ENCODE results near the gene PARPBP.
"Not testable (repeated sequence)": the region's sequence is repeated elsewhere in the genome, so short reads cannot be mapped to it uniquely, and the experiment has no call there.

Gene PARPBP

GRCh38 chr12:102116392-102116791 is 3.6 kb upstream of the PARPBP start:
- no peaks in the 10 kb centered on the region for H3K4me1 ChIP-seq (ENCODE audit: control insufficient read depth, low read depth, low read length)
- no peak overlapping the region for H3K4me2 ChIP-seq (ENCODE audit: low read length)
- no peak for DNase-seq
- no CpG with 5 or more reads among the region's 7 CpGs for WGBS (ENCODE audit: extremely low coverage, insufficient coverage, low lambda C conversion rate)
- H3K27me3 ChIP-seq (ENCODE audit: insufficient read depth, low read length, poor library complexity), result no peaks in the 10 kb centered on the region
- H4K8ac ChIP-seq (ENCODE audit: low read depth, low read length), result no peak overlapping the region
- H4K5ac ChIP-seq (ENCODE audit: low read length), result no peak overlapping the region
- peaks cover 8% of the 10 kb centered on the region for H3K79me2 ChIP-seq (ENCODE audit: control insufficient read depth, insufficient read depth, low read length)
- no peak overlapping the region for H3K4me3 ChIP-seq (ENCODE audit: low read length)
- no peak overlapping the region for H2BK120ac ChIP-seq (ENCODE audit: low read depth, low read length)
- no peak overlapping the region for H3K9ac ChIP-seq (ENCODE audit: low read length)
- no peak overlapping the region for H3K4ac ChIP-seq (ENCODE audit: low read depth, low read length)
- H3K36me3 ChIP-seq (ENCODE audit: control insufficient read depth, insufficient read depth, low read length), result no peaks in the 10 kb centered on the region
- no peak overlapping the region for H2AK5ac ChIP-seq (ENCODE audit: low read length)
- no peak overlapping the region for H2BK15ac ChIP-seq (replicated peaks; ENCODE audit: low read depth)
- no peak overlapping the region for H3K23ac ChIP-seq (ENCODE audit: low read length)
- no peak overlapping the region for H3K27ac ChIP-seq (ENCODE audit: low read depth, low read length)
- H3K18ac ChIP-seq (ENCODE audit: low read length), result no peak overlapping the region
- no peak overlapping the region for H2BK5ac ChIP-seq (ENCODE audit: low read length)
- peaks cover 8% of the 10 kb centered on the region for H3K79me1 ChIP-seq (ENCODE audit: low read length)
- no peak overlapping the region for H3K56ac ChIP-seq (ENCODE audit: low read length)

- no peaks in the 10 kb centered on the region for H3K4me1 ChIP-seq (ENCODE audit: control insufficient read depth, low read depth, low read length)
- no CpG with 5 or more reads among the region's 2 CpGs for WGBS (ENCODE audit: extremely low coverage, insufficient coverage, low lambda C conversion rate)
- no peak overlapping the region for H3K27ac ChIP-seq (ENCODE audit: low read depth, low read length)
- H4K8ac ChIP-seq (ENCODE audit: low read depth, low read length), result no peak overlapping the region
- peak overlapping the region; percentile 90 for H3K4me2 ChIP-seq (ENCODE audit: low read length)
- peaks cover 20% of the 10 kb centered on the region for H3K79me2 ChIP-seq (ENCODE audit: control insufficient read depth, insufficient read depth, low read length)
- H2BK15ac ChIP-seq (replicated peaks; ENCODE audit: low read depth), result no peak overlapping the region
- no peak overlapping the region for H2AK5ac ChIP-seq (ENCODE audit: low read length)
- H3K23ac ChIP-seq (ENCODE audit: low read length), result no peak overlapping the region
- H3K56ac ChIP-seq (ENCODE audit: low read length), result no peak overlapping the region
- DNase-seq, result no peak
- no peak overlapping the region for H4K5ac ChIP-seq (ENCODE audit: low read length)
- H3K79me1 ChIP-seq (ENCODE audit: low read length), result peaks cover 12% of the 10 kb centered on the region
- H3K4ac ChIP-seq (ENCODE audit: low read depth, low read length), result no peak overlapping the region
- no peaks in the 10 kb centered on the region for H3K27me3 ChIP-seq (ENCODE audit: insufficient read depth, low read length, poor library complexity)
- no peak overlapping the region for H2BK120ac ChIP-seq (ENCODE audit: low read depth, low read length)
- H2BK5ac ChIP-seq (ENCODE audit: low read length), result no peak overlapping the region
- H3K36me3 ChIP-seq (ENCODE audit: control insufficient read depth, insufficient read depth, low read length), result no peaks in the 10 kb centered on the region
- H3K4me3 ChIP-seq (ENCODE audit: low read length), result no peak overlapping the region
- H3K9ac ChIP-seq (ENCODE audit: low read length), result peak overlapping the region; percentile 95
- no peak overlapping the region for H3K18ac ChIP-seq (ENCODE audit: low read length)
These were observed 1.1 kb upstream of the PARPBP start for GRCh38 chr12:102118874-102119273.

- Histone ChIP-seq H2BK15ac (replicated peaks; ENCODE audit: low read depth) (no peak overlapping the region), H2BK120ac (ENCODE audit: low read depth, low read length) (no peak overlapping the region), H3K4me3 (ENCODE audit: low read length) (peak overlapping the region; percentile 94), H3K4me1 (ENCODE audit: control insufficient read depth, low read depth, low read length) (no peaks in the 10 kb centered on the region), H3K79me2 (ENCODE audit: control insufficient read depth, insufficient read depth, low read length) (peaks cover 22% of the 10 kb centered on the region), H3K27me3 (ENCODE audit: insufficient read depth, low read length, poor library complexity) (no peaks in the 10 kb centered on the region), H3K4ac (ENCODE audit: low read depth, low read length) (peak overlapping the region; percentile 36), H3K23ac (ENCODE audit: low read length) (no peak overlapping the region), H4K8ac (ENCODE audit: low read depth, low read length) (no peak overlapping the region), H4K5ac (ENCODE audit: low read length) (no peak overlapping the region), H3K27ac (ENCODE audit: low read depth, low read length) (peak overlapping the region; percentile 80), H2BK5ac (ENCODE audit: low read length) (no peak overlapping the region), H2AK5ac (ENCODE audit: low read length) (no peak overlapping the region), H3K36me3 (ENCODE audit: control insufficient read depth, insufficient read depth, low read length) (no peaks in the 10 kb centered on the region), H3K9ac (ENCODE audit: low read length) (peak overlapping the region; percentile 93), H3K79me1 (ENCODE audit: low read length) (peaks cover 15% of the 10 kb centered on the region), H3K18ac (ENCODE audit: low read length) (no peak overlapping the region), H3K56ac (ENCODE audit: low read length) (peak overlapping the region; percentile 95), H3K4me2 (ENCODE audit: low read length) (peak overlapping the region; percentile 49)
- no CpG with 5 or more reads among the region's 4 CpGs for WGBS (ENCODE audit: extremely low coverage, insufficient coverage, low lambda C conversion rate)
- DNase-seq, result no peak
These were observed 536 bp downstream of the PARPBP start for GRCh38 chr12:102120564-102120873.

GRCh38 chr12:102120886-102121285 is 903 bp downstream of the PARPBP start:
- peak overlapping the region; percentile 94 for H3K4me3 ChIP-seq (ENCODE audit: low read length)
- peak; percentile 63 for DNase-seq
- H3K4me1 ChIP-seq (ENCODE audit: control insufficient read depth, low read depth, low read length), result no peaks in the 10 kb centered on the region
- H3K18ac ChIP-seq (ENCODE audit: low read length), result no peak overlapping the region
- H3K56ac ChIP-seq (ENCODE audit: low read length), result peak overlapping the region; percentile 95
- WGBS (ENCODE audit: extremely low coverage, insufficient coverage, low lambda C conversion rate), result 100% methylated on average over 1 of the region's 4 CpGs
- no peak overlapping the region for H3K23ac ChIP-seq (ENCODE audit: low read length)
- peaks cover 15% of the 10 kb centered on the region for H3K79me1 ChIP-seq (ENCODE audit: low read length)
- H2BK120ac ChIP-seq (ENCODE audit: low read depth, low read length), result no peak overlapping the region
- no peak overlapping the region for H2BK15ac ChIP-seq (replicated peaks; ENCODE audit: low read depth)
- no peak overlapping the region for H2BK5ac ChIP-seq (ENCODE audit: low read length)
- peak overlapping the region; percentile 80 for H3K27ac ChIP-seq (ENCODE audit: low read depth, low read length)
- H3K4me2 ChIP-seq (ENCODE audit: low read length), result peak overlapping the region; percentile 49
- H3K79me2 ChIP-seq (ENCODE audit: control insufficient read depth, insufficient read depth, low read length), result peaks cover 22% of the 10 kb centered on the region
- H4K8ac ChIP-seq (ENCODE audit: low read depth, low read length), result no peak overlapping the region
- H2AK5ac ChIP-seq (ENCODE audit: low read length), result no peak overlapping the region
- H4K5ac ChIP-seq (ENCODE audit: low read length), result no peak overlapping the region
- H3K27me3 ChIP-seq (ENCODE audit: insufficient read depth, low read length, poor library complexity), result no peaks in the 10 kb centered on the region
- H3K36me3 ChIP-seq (ENCODE audit: control insufficient read depth, insufficient read depth, low read length), result no peaks in the 10 kb centered on the region
- H3K4ac ChIP-seq (ENCODE audit: low read depth, low read length), result no peak overlapping the region
- peak overlapping the region; percentile 93 for H3K9ac ChIP-seq (ENCODE audit: low read length)

GRCh38 chr12:102121328-102121727 is 1.3 kb downstream of the PARPBP start:
- not testable (repeated sequence) for H3K36me3 ChIP-seq (ENCODE audit: control insufficient read depth, insufficient read depth, low read length); H4K5ac ChIP-seq (ENCODE audit: low read length); H3K18ac ChIP-seq (ENCODE audit: low read length); H4K8ac ChIP-seq (ENCODE audit: low read depth, low read length); H3K4ac ChIP-seq (ENCODE audit: low read depth, low read length); H3K23ac ChIP-seq (ENCODE audit: low read length); H3K27me3 ChIP-seq (ENCODE audit: insufficient read depth, low read length, poor library complexity); H3K56ac ChIP-seq (ENCODE audit: low read length); H2BK5ac ChIP-seq (ENCODE audit: low read length); H3K4me3 ChIP-seq (ENCODE audit: low read length); H3K4me2 ChIP-seq (ENCODE audit: low read length); DNase-seq; H2BK120ac ChIP-seq (ENCODE audit: low read depth, low read length); H2AK5ac ChIP-seq (ENCODE audit: low read length); H3K4me1 ChIP-seq (ENCODE audit: control insufficient read depth, low read depth, low read length); H3K27ac ChIP-seq (ENCODE audit: low read depth, low read length); H2BK15ac ChIP-seq (replicated peaks; ENCODE audit: low read depth)
- Histone ChIP-seq H3K79me1 (ENCODE audit: low read length) (peaks cover 15% of the 10 kb centered on the region), H3K9ac (ENCODE audit: low read length) (peak overlapping the region; percentile 93), H3K79me2 (ENCODE audit: control insufficient read depth, insufficient read depth, low read length) (peaks cover 22% of the 10 kb centered on the region)
- no CpG with 5 or more reads among the region's 2 CpGs for WGBS (ENCODE audit: extremely low coverage, insufficient coverage, low lambda C conversion rate)

- H4K5ac ChIP-seq (ENCODE audit: low read length); H3K27ac ChIP-seq (ENCODE audit: low read depth, low read length); H3K4me2 ChIP-seq (ENCODE audit: low read length); DNase-seq; H3K23ac ChIP-seq (ENCODE audit: low read length); H3K79me1 ChIP-seq (ENCODE audit: low read length); H3K4me3 ChIP-seq (ENCODE audit: low read length); H3K4me1 ChIP-seq (ENCODE audit: control insufficient read depth, low read depth, low read length); H3K18ac ChIP-seq (ENCODE audit: low read length); H3K56ac ChIP-seq (ENCODE audit: low read length); H3K9ac ChIP-seq (ENCODE audit: low read length); H2BK5ac ChIP-seq (ENCODE audit: low read length); H2BK120ac ChIP-seq (ENCODE audit: low read depth, low read length); H3K79me2 ChIP-seq (ENCODE audit: control insufficient read depth, insufficient read depth, low read length); H2BK15ac ChIP-seq (replicated peaks; ENCODE audit: low read depth); H3K27me3 ChIP-seq (ENCODE audit: insufficient read depth, low read length, poor library complexity); H4K8ac ChIP-seq (ENCODE audit: low read depth, low read length); H3K4ac ChIP-seq (ENCODE audit: low read depth, low read length); H2AK5ac ChIP-seq (ENCODE audit: low read length); H3K36me3 ChIP-seq (ENCODE audit: control insufficient read depth, insufficient read depth, low read length): not testable (repeated sequence)
- WGBS (ENCODE audit: extremely low coverage, insufficient coverage, low lambda C conversion rate), result no CpG with 5 or more reads among the region's 3 CpGs
These were observed 10.7 kb downstream of the PARPBP start for GRCh38 chr12:102130720-102131119.

All from mesendoderm (in vitro differentiated cells).